Glutamatergic neuron (in vitro differentiated cells): ENCODE data around the gene CHD2. TPM values are rescaled to one million over a fixed set of nuclear protein-coding genes. Genes with fewer than 3 reads are reported as not detected.

Experiments used
- DNase-seq: peaks from one replicate; pipeline ENCODE4 v3.0.0; 2022
- H3K27ac Mint-ChIP-seq: one replicate; pipeline ENCODE4 v1.8.0; 2020; ENCODE audit warnings: mild to moderate bottlenecking, mixed read lengths, inconsistent platforms; ENCODE audit not compliant: unreplicated experiment
- H3K27me3 Mint-ChIP-seq: one replicate; pipeline ENCODE4 v1.8.0; 2020; ENCODE audit warnings: mild to moderate bottlenecking, moderate library complexity, mixed read lengths, inconsistent platforms; ENCODE audit not compliant: unreplicated experiment
- H3K36me3 Mint-ChIP-seq: one replicate; pipeline ENCODE4 v1.8.0; 2020; ENCODE audit warnings: mild to moderate bottlenecking, mixed read lengths, inconsistent platforms; ENCODE audit not compliant: unreplicated experiment
- H3K4me1 Mint-ChIP-seq: one replicate; pipeline ENCODE4 v1.8.0; 2020; ENCODE audit warnings: mild to moderate bottlenecking, low read depth, mixed read lengths, inconsistent platforms; ENCODE audit not compliant: unreplicated experiment
- H3K4me3 Mint-ChIP-seq: one replicate; pipeline ENCODE4 v1.8.0; 2020; ENCODE audit warnings: mild to moderate bottlenecking, mixed read lengths, inconsistent platforms; ENCODE audit not compliant: unreplicated experiment
- H3K9me3 Mint-ChIP-seq: one replicate; pipeline ENCODE4 v1.8.0; 2020; ENCODE audit warnings: mild to moderate bottlenecking, moderate library complexity, mixed read lengths, inconsistent platforms; ENCODE audit not compliant: unreplicated experiment
- CTCF ChIP-seq: fragments of 200-600 bp; sonication (generic); IDR thresholded peaks from one replicate; pipeline ENCODE4 v1.5.0; 2021; ENCODE audit not compliant: partially characterized antibody, unreplicated experiment
- total RNA-seq: library from RNA; stranded (reverse); fragmentation: NEBNext Ultra II Directional; extraction: Animal tissue kit (Norgen Biotek cat#: 25700); gene quantifications from one replicate; pipeline ENCODE4 v1.2.1, GENCODE V29; 2021; ENCODE audit not compliant: unreplicated experiment

Gene CHD2
- total RNA-seq, 1 donor from 2014 or later = 201 TPM

DNA sequence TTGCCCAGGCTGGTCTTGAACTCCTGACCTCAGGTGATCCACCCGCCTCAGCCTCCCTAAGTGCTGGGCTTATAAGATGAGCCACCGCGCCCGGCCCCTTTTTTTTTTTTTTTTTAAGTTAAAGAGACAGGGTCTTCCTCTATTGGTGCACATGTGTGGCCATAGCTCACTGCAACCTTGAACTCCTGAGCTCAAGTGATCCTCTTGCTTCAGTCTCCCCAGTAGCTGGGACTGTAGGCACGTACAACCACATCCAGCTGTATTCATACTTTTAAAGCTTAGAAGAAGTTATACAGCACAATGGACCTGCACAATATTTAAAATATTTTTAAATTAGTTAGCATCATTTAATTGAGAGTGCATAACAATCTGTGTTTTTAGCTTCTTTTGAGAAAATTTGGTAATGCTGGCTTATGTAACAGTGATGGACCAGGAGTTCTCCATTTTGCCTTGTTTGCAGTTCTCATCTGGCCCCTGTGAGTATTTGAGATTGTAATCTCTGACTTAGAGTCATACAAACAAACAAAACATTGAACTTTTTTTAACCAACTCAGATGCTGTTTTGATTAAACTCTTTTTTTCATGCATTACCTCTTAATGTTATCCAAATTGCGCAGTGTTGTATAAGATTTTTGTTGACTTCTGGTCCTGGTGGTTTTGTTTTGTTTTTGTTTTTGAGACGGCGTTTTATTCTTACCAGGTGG lies 33.0 kb downstream of the CHD2 start:
- H3K36me3 Mint-ChIP-seq = peaks cover 10% of the 10 kb centered on the region
- H3K27ac Mint-ChIP-seq = no peak overlapping the region
- H3K4me3 Mint-ChIP-seq = no peak overlapping the region
- no peak for TF ChIP-seq CTCF
- no peak for DNase-seq
- peaks cover 4% of the 10 kb centered on the region for H3K9me3 Mint-ChIP-seq
- peaks cover 3% of the 10 kb centered on the region for H3K27me3 Mint-ChIP-seq
- H3K4me1 Mint-ChIP-seq = peaks cover 32% of the 10 kb centered on the region

- no peak for DNase-seq
- Mint-ChIP-seq H3K27me3 (peaks cover 3% of the 10 kb centered on the region), H3K9me3 (peaks cover 4% of the 10 kb centered on the region), H3K36me3 (peaks cover 10% of the 10 kb centered on the region), H3K4me1 (peaks cover 29% of the 10 kb centered on the region), H3K4me3 (no peak overlapping the region), H3K27ac (no peak overlapping the region)
- TF ChIP-seq CTCF = no peak
Observed at GRCh38 chr15:92933831-92934230, 33.7 kb downstream of the CHD2 start.

GRCh38 chr15:92934716-92935115 lies 34.6 kb downstream of the CHD2 start:
- H3K4me1 Mint-ChIP-seq = peaks cover 28% of the 10 kb centered on the region
- peaks cover 4% of the 10 kb centered on the region for H3K9me3 Mint-ChIP-seq
- peaks cover 3% of the 10 kb centered on the region for H3K27me3 Mint-ChIP-seq
- peaks cover 10% of the 10 kb centered on the region for H3K36me3 Mint-ChIP-seq
- H3K27ac Mint-ChIP-seq = no peak overlapping the region
- H3K4me3 Mint-ChIP-seq = no peak overlapping the region
- DNase-seq = no peak
- TF ChIP-seq CTCF = no peak

- peaks cover 10% of the 10 kb centered on the region for H3K36me3 Mint-ChIP-seq
- H3K27ac Mint-ChIP-seq = peak overlapping the region; percentile 94
- H3K27me3 Mint-ChIP-seq = peaks cover 3% of the 10 kb centered on the region
- no peak for TF ChIP-seq CTCF
- H3K9me3 Mint-ChIP-seq = peaks cover 4% of the 10 kb centered on the region
- H3K4me1 Mint-ChIP-seq = peaks cover 22% of the 10 kb centered on the region
- H3K4me3 Mint-ChIP-seq = peak overlapping the region; percentile 70
- no peak for DNase-seq
Observed at GRCh38 chr15:92936138-92936537, 36.0 kb downstream of the CHD2 start.

- Mint-ChIP-seq H3K27me3 (peaks cover 3% of the 10 kb centered on the region), H3K4me1 (peaks cover 22% of the 10 kb centered on the region), H3K36me3 (peaks cover 10% of the 10 kb centered on the region), H3K4me3 (no peak overlapping the region), H3K9me3 (peaks cover 4% of the 10 kb centered on the region), H3K27ac (peak overlapping the region; percentile 70)
- TF ChIP-seq CTCF = no peak
- no peak for DNase-seq
Observed at GRCh38 chr15:92936693-92937092, 36.6 kb downstream of the CHD2 start.
